ENCODE data around the gene CST7. TPM values are rescaled to one million over a fixed set of nuclear protein-coding genes. Genes with fewer than 3 reads are reported as not detected.

The CST7 gene
- total RNA-seq = 100 to 1,000 TPM; 136 to 174 TPM

GRCh38 chr20:24948939-24949679, at the start of gene CST7:
CST7 (plus strand) TSS chr20:24949269; CDS start chr20:24949506, 237 bp downstream.
- peaks cover 19 to 25% of the 10 kb centered on the region in 2 donors for H3K9me3 Mint-ChIP-seq
- peaks cover 40 to 56% of the 10 kb centered on the region in 2 donors for H3K36me3 Mint-ChIP-seq (ENCODE audit: insufficient read depth in 2 of 2)
- peak within 1 kb of the TSS; percentile 93 to 95 for H3K4me3 Mint-ChIP-seq
- peak; percentile 84 to 86 for DNase-seq
- H3K27me3 Mint-ChIP-seq (ENCODE audit: low read depth) = no peaks in the 10 kb centered on the region
- peaks cover 71% of the 10 kb centered on the region for H3K4me1 Mint-ChIP-seq (ENCODE audit: low read depth)
- H3K27ac Mint-ChIP-seq = peak within 1 kb of the TSS; percentile 89
- peak; percentile 90 to 92 for ATAC-seq (replicated peaks in 1 of 2)

GRCh38 chr20:24906806-24907205, 42.3 kb upstream of the CST7 start:
- H3K9me3 Mint-ChIP-seq = peaks cover 2 to 7% of the 10 kb centered on the region in 2 donors
- H3K4me3 Mint-ChIP-seq = no peak overlapping the region
- H3K4me1 Mint-ChIP-seq (ENCODE audit: low read depth) = no peaks in the 10 kb centered on the region
- no peaks in the 10 kb centered on the region for H3K27me3 Mint-ChIP-seq (ENCODE audit: low read depth)
- ATAC-seq (replicated peaks in 1 of 2) (no peak), DNase-seq (no peak)
- H3K27ac Mint-ChIP-seq = no peak overlapping the region
- H3K36me3 Mint-ChIP-seq (ENCODE audit: insufficient read depth in 2 of 2) = peaks cover 2 to 3% of the 10 kb centered on the region in 2 donors

- H3K27ac Mint-ChIP-seq = no peak overlapping the region
- H3K4me1 Mint-ChIP-seq (ENCODE audit: low read depth) = no peaks in the 10 kb centered on the region
- no peak for ATAC-seq (replicated peaks in 1 of 2)
- no peaks in the 10 kb centered on the region for H3K27me3 Mint-ChIP-seq (ENCODE audit: low read depth)
- peaks cover 2 to 5% of the 10 kb centered on the region in 2 donors for H3K9me3 Mint-ChIP-seq
- DNase-seq = no peak
- H3K36me3 Mint-ChIP-seq (ENCODE audit: insufficient read depth in 2 of 2) = peaks cover 0 to 3% of the 10 kb centered on the region in 2 donors
- H3K4me3 Mint-ChIP-seq = no peak overlapping the region
Observed at GRCh38 chr20:24908642-24909041, 40.4 kb upstream of the CST7 start.

DNA sequence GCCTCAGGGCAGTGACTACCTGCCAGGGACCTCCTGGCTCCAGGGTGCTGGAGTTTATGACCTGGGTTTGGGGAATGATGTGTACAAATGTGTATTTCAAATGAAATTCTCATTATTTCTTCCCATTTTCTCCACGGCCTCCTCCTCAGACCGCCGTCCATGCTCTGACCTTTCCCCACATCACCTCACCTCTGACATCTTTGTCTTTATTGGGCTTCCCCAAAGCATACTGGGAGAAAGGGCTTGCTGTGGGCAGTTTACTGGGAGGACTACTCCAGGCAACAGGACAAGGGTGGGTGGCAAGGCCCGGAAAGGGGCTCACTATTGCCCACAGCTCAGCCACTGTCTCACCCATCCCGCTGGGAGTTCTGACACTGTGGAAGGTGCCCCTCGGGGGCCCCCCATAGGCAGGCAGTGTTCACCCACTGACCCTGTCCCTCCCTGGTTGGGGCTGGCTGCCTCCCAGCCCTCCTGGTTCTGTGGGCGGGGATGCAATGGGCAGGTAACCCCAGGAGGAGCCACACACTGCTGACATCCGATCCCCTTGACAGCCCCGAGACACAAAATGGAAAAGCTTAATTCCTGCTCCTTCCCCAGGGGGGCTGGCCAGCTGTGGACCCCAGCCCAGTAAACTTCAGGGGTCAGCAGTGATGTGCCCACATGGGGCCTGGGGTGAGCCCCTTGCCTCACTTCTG, 39.8 kb upstream of the CST7 start:
- Mint-ChIP-seq H3K4me1 (ENCODE audit: low read depth) (no peaks in the 10 kb centered on the region), H3K27me3 (ENCODE audit: low read depth) (no peaks in the 10 kb centered on the region), H3K27ac (no peak overlapping the region), H3K9me3 (peaks cover 2 to 5% of the 10 kb centered on the region in 2 donors), H3K36me3 (ENCODE audit: insufficient read depth in 2 of 2) (peaks cover 0 to 3% of the 10 kb centered on the region in 2 donors), H3K4me3 (no peak overlapping the region)
- DNase-seq (no peak), ATAC-seq (replicated peaks in 1 of 2) (no peak)

GRCh38 chr20:24909861-24910260, 39.2 kb upstream of the CST7 start:
- H3K27ac Mint-ChIP-seq = no peak overlapping the region
- no peaks in the 10 kb centered on the region for H3K4me1 Mint-ChIP-seq (ENCODE audit: low read depth)
- H3K36me3 Mint-ChIP-seq (ENCODE audit: insufficient read depth in 2 of 2) = peaks cover 0 to 3% of the 10 kb centered on the region in 2 donors
- DNase-seq = no peak
- no peaks in the 10 kb centered on the region for H3K27me3 Mint-ChIP-seq (ENCODE audit: low read depth)
- H3K4me3 Mint-ChIP-seq = no peak overlapping the region
- H3K9me3 Mint-ChIP-seq = peaks cover 2 to 5% of the 10 kb centered on the region in 2 donors
- ATAC-seq (replicated peaks in 1 of 2) = no peak

DNA sequence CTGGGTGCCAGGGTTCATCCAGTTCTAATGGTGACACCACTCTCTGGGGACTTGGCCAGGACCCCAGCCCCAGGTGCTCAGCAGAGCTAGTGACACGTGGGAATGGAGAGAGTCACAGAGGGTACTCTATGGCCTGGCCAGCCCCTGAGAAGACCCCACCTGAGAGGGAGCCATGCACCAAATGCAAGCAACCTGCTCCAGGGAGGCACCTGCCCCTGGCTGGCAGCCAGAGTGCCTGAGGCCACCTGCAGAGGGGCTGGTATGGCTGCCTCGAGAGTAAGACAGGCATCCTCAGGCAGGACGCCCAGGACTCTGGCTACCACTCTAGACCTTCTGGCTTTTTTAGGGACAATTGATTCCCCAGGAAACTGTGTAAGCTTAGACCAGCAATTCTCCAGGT, 38.6 kb upstream of the CST7 start:
- no peak overlapping the region for H3K4me3 Mint-ChIP-seq
- H3K4me1 Mint-ChIP-seq (ENCODE audit: low read depth) = no peaks in the 10 kb centered on the region
- ATAC-seq (replicated peaks in 1 of 2) (no peak), DNase-seq (no peak)
- peaks cover 0 to 3% of the 10 kb centered on the region in 2 donors for H3K36me3 Mint-ChIP-seq (ENCODE audit: insufficient read depth in 2 of 2)
- no peak overlapping the region for H3K27ac Mint-ChIP-seq
- no peaks in the 10 kb centered on the region for H3K27me3 Mint-ChIP-seq (ENCODE audit: low read depth)
- H3K9me3 Mint-ChIP-seq = peaks cover 2 to 5% of the 10 kb centered on the region in 2 donors

DNA sequence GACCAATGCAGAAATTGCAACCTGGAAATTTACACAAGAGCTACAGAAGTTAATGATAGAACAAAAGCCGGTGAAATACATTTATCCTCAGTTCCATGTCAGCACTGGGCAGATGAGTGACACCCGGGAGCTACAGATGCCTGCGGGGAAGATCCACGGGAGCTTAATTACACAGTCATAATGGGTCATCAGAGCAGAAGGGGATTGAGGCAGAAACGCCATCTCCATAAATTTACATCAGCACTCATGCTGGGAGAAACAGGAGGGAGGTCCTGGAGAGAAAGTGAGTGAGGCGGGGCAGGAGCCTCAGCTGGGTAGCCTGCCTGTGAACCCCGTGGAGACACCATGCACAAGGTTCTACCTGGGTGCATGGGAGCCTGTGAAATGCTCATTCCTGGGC, 37.6 kb upstream of the CST7 start:
- peaks cover 2 to 5% of the 10 kb centered on the region in 2 donors for H3K9me3 Mint-ChIP-seq
- DNase-seq = no peak

GRCh38 chr20:24912397-24913075, 36.5 kb upstream of the CST7 start:
- H3K36me3 Mint-ChIP-seq (ENCODE audit: insufficient read depth in 2 of 2) = no peaks in the 10 kb centered on the region
- no peak overlapping the region for H3K4me3 Mint-ChIP-seq
- no peaks in the 10 kb centered on the region for H3K27me3 Mint-ChIP-seq (ENCODE audit: low read depth)
- no peaks in the 10 kb centered on the region for H3K4me1 Mint-ChIP-seq (ENCODE audit: low read depth)
- no peak overlapping the region for H3K27ac Mint-ChIP-seq
- peaks cover 0 to 1% of the 10 kb centered on the region in 2 donors for H3K9me3 Mint-ChIP-seq
- ATAC-seq (replicated peaks in 1 of 2) = no peak
- no peak for DNase-seq

More for the DNA sequence above, 37.6 kb upstream of the CST7 start:
- ATAC-seq (replicated peaks in 1 of 2) = no peak
- Mint-ChIP-seq H3K27me3 (ENCODE audit: low read depth) (no peaks in the 10 kb centered on the region), H3K4me3 (no peak overlapping the region), H3K27ac (no peak overlapping the region), H3K4me1 (ENCODE audit: low read depth) (no peaks in the 10 kb centered on the region), H3K36me3 (ENCODE audit: insufficient read depth in 2 of 2) (peaks cover 0 to 3% of the 10 kb centered on the region in 2 donors)

DNA sequence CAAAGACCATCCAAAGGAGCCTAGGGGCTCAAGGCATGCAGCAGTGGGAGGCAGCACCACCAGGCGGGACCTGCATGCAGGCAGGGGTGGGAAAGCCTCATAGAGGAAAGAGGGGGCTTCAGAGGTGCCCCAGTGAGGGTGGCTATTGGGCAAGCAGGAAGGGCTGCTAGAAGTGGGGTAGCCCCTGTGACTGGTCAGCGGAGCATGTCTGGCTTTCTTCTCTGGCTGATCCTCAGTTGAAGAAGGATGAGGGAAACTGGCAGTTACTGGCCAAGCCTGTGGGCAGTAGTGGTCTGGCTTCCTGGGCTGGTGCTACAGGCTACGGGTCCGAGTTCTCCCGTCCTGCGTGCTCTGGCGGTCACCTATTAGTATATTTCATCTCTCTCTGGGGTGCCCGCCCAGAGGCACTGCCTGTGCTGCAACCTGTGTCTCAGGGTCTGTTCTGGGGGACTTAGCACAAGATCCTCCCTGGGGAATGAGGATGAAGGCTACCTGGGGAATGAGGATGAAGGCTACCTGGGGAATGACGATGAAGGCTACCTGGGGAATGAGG, 35.9 kb upstream of the CST7 start:
- no peaks in the 10 kb centered on the region for H3K9me3 Mint-ChIP-seq
- no peaks in the 10 kb centered on the region for H3K27me3 Mint-ChIP-seq (ENCODE audit: low read depth)
- ATAC-seq (replicated peaks in 1 of 2) (no peak), DNase-seq (no peak)
- H3K4me3 Mint-ChIP-seq = no peak overlapping the region
- H3K4me1 Mint-ChIP-seq (ENCODE audit: low read depth) = no peaks in the 10 kb centered on the region
- no peak overlapping the region for H3K27ac Mint-ChIP-seq
- no peaks in the 10 kb centered on the region for H3K36me3 Mint-ChIP-seq (ENCODE audit: insufficient read depth in 2 of 2)

GRCh38 chr20:24914388-24915241, 34.5 kb upstream of the CST7 start:
- Mint-ChIP-seq H3K4me1 (ENCODE audit: low read depth) (peaks cover 9% of the 10 kb centered on the region), H3K4me3 (no peak overlapping the region), H3K27ac (no peak overlapping the region), H3K9me3 (no peaks in the 10 kb centered on the region), H3K36me3 (ENCODE audit: insufficient read depth in 2 of 2) (no peaks in the 10 kb centered on the region), H3K27me3 (ENCODE audit: low read depth) (peaks cover 3% of the 10 kb centered on the region)
- DNase-seq (no peak), ATAC-seq (replicated peaks in 1 of 2) (no peak)

GRCh38 chr20:24915440-24915839, 33.6 kb upstream of the CST7 start:
- no peaks in the 10 kb centered on the region for H3K36me3 Mint-ChIP-seq (ENCODE audit: insufficient read depth in 2 of 2)
- H3K9me3 Mint-ChIP-seq = no peaks in the 10 kb centered on the region
- H3K4me1 Mint-ChIP-seq (ENCODE audit: low read depth) = peaks cover 15% of the 10 kb centered on the region
- DNase-seq = no peak
- H3K27ac Mint-ChIP-seq = no peak overlapping the region
- ATAC-seq (replicated peaks in 1 of 2) = no peak
- no peak overlapping the region for H3K4me3 Mint-ChIP-seq
- peaks cover 5% of the 10 kb centered on the region for H3K27me3 Mint-ChIP-seq (ENCODE audit: low read depth)

GRCh38 chr20:24915892-24916291, 33.2 kb upstream of the CST7 start:
- Mint-ChIP-seq H3K27me3 (ENCODE audit: low read depth) (peaks cover 5% of the 10 kb centered on the region), H3K9me3 (no peaks in the 10 kb centered on the region), H3K4me3 (no peak overlapping the region), H3K36me3 (ENCODE audit: insufficient read depth in 2 of 2) (no peaks in the 10 kb centered on the region), H3K27ac (no peak overlapping the region), H3K4me1 (ENCODE audit: low read depth) (peaks cover 15% of the 10 kb centered on the region)
- DNase-seq (no peak), ATAC-seq (replicated peaks in 1 of 2) (no peak)
